Epithelial cell of esophagus (primary cell): ENCODE measurements around the gene KRTAP10-2.
"Not testable (repeated sequence)": the region's sequence is repeated elsewhere in the genome, so short reads cannot be mapped to it uniquely, and the experiment has no call there.

Experiments
- DNase-seq: peaks from one replicate; pipeline ENCODE4 v3.0.0; 2010; ENCODE audit warnings: low read depth
- H3K4me3 ChIP-seq: 2 replicates; pipeline ENCODE4 v1.5.1; 2011; ENCODE audit warnings: mild to moderate bottlenecking, low read length, control low read depth
- TF ChIP-seq, protein P1 (sequence below): IDR thresholded peaks from 2 replicates; pipeline ENCODE4 v1.5.1; 2011; ENCODE audit warnings: low read depth, mild to moderate bottlenecking, low read length, control low read depth, inconsistent platforms; ENCODE audit not compliant: insufficient read depth; ENCODE audit errors: missing control alignments

The KRTAP10-2 gene

DNA sequence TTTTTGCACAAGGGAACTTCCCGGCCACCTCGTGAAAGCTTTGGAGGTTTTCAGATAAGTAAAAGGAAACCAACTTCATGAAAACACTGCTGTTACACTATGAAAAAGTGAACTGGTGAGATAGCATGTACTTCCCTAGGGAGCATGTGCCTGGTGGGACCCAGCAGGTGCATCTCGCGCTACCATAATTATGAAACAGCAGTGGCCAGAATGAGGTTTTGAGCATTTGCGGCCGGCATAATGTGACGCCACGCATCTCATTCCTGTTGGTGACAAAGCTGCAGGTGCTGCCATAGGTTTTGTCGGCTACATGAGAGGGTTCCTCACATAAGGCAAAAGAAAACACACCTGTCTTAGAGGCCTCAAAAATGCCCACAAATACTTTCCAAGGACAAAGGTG lies 5.6 kb upstream of the KRTAP10-2 start:
- no peak for DNase-seq
- no peak overlapping the region for H3K4me3 ChIP-seq
- TF ChIP-seq, protein P1, sequence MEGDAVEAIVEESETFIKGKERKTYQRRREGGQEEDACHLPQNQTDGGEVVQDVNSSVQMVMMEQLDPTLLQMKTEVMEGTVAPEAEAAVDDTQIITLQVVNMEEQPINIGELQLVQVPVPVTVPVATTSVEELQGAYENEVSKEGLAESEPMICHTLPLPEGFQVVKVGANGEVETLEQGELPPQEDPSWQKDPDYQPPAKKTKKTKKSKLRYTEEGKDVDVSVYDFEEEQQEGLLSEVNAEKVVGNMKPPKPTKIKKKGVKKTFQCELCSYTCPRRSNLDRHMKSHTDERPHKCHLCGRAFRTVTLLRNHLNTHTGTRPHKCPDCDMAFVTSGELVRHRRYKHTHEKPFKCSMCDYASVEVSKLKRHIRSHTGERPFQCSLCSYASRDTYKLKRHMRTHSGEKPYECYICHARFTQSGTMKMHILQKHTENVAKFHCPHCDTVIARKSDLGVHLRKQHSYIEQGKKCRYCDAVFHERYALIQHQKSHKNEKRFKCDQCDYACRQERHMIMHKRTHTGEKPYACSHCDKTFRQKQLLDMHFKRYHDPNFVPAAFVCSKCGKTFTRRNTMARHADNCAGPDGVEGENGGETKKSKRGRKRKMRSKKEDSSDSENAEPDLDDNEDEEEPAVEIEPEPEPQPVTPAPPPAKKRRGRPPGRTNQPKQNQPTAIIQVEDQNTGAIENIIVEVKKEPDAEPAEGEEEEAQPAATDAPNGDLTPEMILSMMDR = no peak

DNA sequence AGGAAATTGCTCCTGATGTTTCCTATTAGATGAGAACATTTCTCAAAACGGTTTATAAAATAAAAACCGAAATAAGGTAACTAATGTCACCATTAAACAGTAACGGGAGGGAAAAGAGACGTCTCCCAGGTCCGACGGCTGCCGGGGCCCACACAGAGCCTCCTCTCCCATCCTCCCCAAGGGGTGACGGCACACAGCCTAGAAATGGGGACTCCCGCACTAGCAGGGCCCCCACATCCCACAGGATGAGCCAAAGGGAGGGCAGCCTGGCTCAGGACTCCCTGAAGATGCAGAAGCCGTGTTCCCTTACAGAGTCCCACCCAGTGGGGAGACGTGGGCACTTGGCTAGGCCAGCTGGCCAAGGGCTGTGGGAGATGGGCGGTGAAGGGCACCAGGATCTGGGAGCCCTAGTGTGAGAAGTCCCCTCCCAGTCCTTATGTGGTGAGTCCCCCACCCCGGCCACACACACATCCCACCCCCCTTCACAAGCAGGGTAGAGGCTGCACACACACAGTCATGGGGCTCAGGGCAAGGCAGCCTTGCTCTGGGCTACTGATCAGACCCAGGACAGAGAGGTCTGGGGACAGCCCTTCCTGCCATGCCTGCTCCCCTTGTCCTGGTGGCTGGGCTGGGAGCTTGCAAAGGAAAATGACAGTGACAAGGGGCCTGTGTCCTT lies 4.0 kb upstream of the KRTAP10-2 start:
- TF ChIP-seq, protein P1 = no peak
- H3K4me3 ChIP-seq = no peak overlapping the region
- no peak for DNase-seq

DNA sequence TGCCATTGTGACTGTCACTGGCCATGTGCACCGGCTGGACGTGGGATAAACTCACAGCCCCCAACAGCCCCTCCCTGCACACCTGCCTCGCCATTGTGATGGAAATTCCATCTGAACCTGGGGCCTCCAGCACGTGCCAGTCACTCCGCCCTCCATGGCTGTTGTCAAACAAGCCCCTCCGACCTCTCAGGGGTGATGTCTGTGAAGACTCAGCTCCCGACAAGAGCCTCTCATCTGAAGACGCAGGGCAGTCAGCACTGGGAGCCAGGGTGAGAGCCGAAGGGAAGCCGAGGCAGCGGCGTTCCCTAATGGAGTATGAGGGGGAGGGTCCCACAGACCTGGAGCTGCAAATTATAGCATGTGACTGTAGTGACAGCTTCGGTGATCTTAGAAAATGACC lies 1.4 kb upstream of the KRTAP10-2 start:
- no peak for DNase-seq
- TF ChIP-seq, protein P1 = no peak
- no peak overlapping the region for H3K4me3 ChIP-seq

DNA sequence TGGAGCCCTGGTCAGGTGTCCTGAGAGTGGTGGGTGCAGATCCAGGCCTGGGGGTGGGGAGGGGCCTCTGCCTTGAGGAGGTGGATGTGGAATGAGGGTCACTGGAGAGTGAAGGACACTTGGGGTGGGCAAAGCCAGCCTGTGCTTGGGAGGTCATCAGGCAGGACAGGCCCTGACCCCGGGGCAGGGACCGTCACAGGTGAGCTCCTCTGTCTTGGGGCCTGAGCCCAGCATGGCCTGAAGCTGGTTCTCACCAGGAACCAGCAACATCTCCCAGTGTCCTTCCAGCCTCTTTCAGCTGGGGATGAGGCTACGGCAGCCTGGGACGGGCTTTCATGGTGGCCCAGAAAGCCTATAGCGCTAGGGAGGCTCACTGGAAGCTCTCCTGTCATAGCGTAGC lies 831 bp upstream of the KRTAP10-2 start:
- H3K4me3 ChIP-seq = no peak overlapping the region
- DNase-seq = no peak
- TF ChIP-seq, protein P1 = no peak

DNA sequence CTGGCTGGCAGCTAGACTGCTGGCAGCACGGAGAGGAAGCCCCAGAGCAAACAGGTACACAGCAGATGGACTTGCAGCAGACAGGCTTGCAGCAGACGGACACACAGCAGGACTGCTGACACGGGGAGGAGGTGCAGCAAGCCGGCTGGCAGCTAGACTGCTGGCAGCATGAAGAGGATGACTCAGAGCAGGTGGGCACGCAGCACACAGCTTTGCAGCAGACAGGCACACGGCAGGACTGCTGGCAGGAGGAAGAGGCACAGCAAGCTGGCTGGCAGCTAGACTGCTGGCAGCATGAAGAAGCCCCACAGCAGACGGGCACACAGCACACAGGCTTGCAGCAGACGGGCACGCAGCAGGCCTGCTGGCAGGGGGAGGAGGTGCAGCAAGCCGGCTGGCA lies 498 bp downstream of the KRTAP10-2 start:
- no peak for DNase-seq
- H3K4me3 ChIP-seq = no peak overlapping the region
- TF ChIP-seq, protein P1 = no peak

DNA sequence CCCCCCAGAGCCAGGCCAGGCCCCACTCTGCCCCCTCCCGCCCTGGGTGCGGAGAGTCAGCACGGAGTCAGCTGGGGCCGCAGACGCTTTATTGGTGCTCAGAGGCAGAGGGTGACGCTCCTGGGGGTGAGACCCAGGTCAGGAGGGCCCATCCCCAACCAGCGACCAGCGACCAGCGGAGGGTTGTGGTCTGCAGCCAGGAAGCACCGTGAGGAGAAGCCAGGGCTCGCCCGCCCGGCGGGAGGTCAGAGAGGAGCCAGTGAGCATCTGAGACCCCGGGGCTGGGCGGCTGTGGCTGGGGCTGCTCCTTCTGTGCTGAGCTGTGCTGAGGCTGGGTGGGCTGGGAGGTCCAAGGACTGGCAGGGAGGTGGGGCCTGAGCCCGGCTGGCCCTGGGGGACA lies 1.0 kb downstream of the KRTAP10-2 start:
- H3K4me3 ChIP-seq, DNase-seq: not testable (repeated sequence)

DNA sequence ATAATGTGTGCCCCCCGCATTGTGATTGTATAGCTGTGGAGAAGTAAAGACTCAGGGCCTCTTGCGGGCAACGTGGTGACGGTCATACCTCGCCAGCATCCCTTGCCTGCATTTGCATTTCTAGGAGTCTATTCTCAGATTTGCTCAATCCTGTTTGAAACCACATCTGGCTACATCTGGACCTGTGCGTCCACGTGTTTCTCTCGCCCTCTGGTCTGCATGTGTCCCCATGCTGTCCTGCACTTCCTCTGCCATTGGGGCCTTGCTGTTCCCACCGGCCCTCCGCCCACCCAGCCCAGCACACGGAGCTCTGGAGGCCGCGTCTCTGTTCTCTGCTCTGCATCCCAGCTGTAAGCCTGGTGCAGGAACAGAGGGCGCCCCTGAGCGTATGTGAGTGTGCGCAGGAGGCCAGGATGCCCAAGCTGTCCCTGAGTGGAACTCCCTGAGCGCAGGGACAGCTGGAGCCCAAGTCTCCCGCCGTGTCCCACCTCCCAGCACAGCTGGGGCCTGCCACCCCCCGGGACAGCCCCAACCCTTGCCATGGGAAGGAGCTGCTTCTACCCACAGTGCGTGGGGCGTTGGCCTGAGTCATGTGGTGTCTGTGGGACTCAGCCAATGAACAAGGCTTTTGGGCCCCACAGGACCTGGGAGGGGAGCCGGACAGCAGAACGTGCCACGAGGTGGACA lies 1.6 kb downstream of the KRTAP10-2 start:
- no peak overlapping the region for H3K4me3 ChIP-seq
- TF ChIP-seq, protein P1 = no peak
- DNase-seq = no peak
